Neural cell (in vitro differentiated cells): ENCODE data around the gene IFIT2. TPM values are rescaled to one million over a fixed set of nuclear protein-coding genes. Genes with fewer than 3 reads are reported as not detected.

Experiments
- H2AFZ ChIP-seq: fragments of 200-600, 300-800 bp; sonication (generic), shearing (Covaris generic); 2 replicates; pipeline ENCODE4 v1.6.0; 2014; ENCODE audit warnings: low read depth, mild to moderate bottlenecking, antibody characterized with exemption, low read length, moderate library complexity
- H3F3A ChIP-seq: fragments of 200-600 bp; shearing (Covaris generic); 2 replicates; pipeline ENCODE4 v1.6.1; 2016; ENCODE audit warnings: mild to moderate bottlenecking, moderate library complexity, mixed read lengths, antibody characterized with exemption, low read length; ENCODE audit not compliant: insufficient read depth, poor library complexity, severe bottlenecking
- H3K27ac ChIP-seq: fragments of 200-600, 300-800 bp; sonication (generic), shearing (Covaris generic); 2 replicates; pipeline ENCODE4 v1.5.1; 2014; ENCODE audit warnings: mild to moderate bottlenecking, low read length, moderate library complexity
- H3K27me3 ChIP-seq: fragments of 300-800, 200-600 bp; sonication (generic), shearing (Covaris generic); 2 replicates; pipeline ENCODE4 v1.6.0; 2014; ENCODE audit warnings: mild to moderate bottlenecking, low read depth, low read length, moderate library complexity; ENCODE audit not compliant: insufficient read depth
- H3K36me3 ChIP-seq: fragments of 300-800, 200-600 bp; sonication (generic), shearing (Covaris generic); 2 replicates; pipeline ENCODE4 v1.5.1; 2014; ENCODE audit warnings: mild to moderate bottlenecking, antibody characterized with exemption, low read length, moderate library complexity; ENCODE audit not compliant: insufficient read depth
- H3K4me2 ChIP-seq: fragments of 300-800, 200-600 bp; sonication (generic), shearing (Covaris generic); 2 replicates; pipeline ENCODE4 v1.6.0; 2014; ENCODE audit warnings: mild to moderate bottlenecking, low read length
- H3K4me3 ChIP-seq: fragments of 300-800, 200-600 bp; sonication (generic), shearing (Covaris generic); 2 replicates; pipeline ENCODE4 v1.5.1; 2014; ENCODE audit warnings: mild to moderate bottlenecking, low read length, moderate library complexity
- H3K79me2 ChIP-seq: fragments of 200-600 bp; shearing (Covaris generic); replicated peaks from 2 replicates; pipeline ENCODE4 v1.6.0; 2014; ENCODE audit warnings: mild to moderate bottlenecking, low read length, moderate library complexity; ENCODE audit not compliant: insufficient read depth
- H3K9ac ChIP-seq: fragments of 300-800, 200-600 bp; sonication (generic), shearing (Covaris generic); 2 replicates; pipeline ENCODE4 v1.6.1; 2016; ENCODE audit warnings: mild to moderate bottlenecking, low read length, mixed read lengths
- H3K9me2 ChIP-seq: fragments of 200-600 bp; shearing (Covaris generic); 2 replicates; pipeline ENCODE4 v1.6.1; 2016; ENCODE audit warnings: mild to moderate bottlenecking, low read length, mixed read lengths; ENCODE audit not compliant: insufficient read depth
- H3K9me3 ChIP-seq: fragments of 200-600, 300-800 bp; sonication (generic), shearing (Covaris generic); 2 replicates; pipeline ENCODE4 v1.6.1; 2016; ENCODE audit warnings: mild to moderate bottlenecking, mixed run types, low read length, moderate library complexity, mixed read lengths
- H4K20me1 ChIP-seq: fragments of 200-600 bp; shearing (Covaris generic); 2 replicates; pipeline ENCODE4 v1.6.1; 2016; ENCODE audit warnings: mild to moderate bottlenecking, mixed run types; ENCODE audit not compliant: insufficient read depth
- EP300 ChIP-seq: fragments of 450-650 bp; conservative IDR thresholded peaks from 2 replicates; pipeline ENCODE4 v1.6.1; 2014; ENCODE audit warnings: antibody characterized with exemption, mild to moderate bottlenecking, moderate library complexity; ENCODE audit not compliant: poor library complexity, severe bottlenecking
- EZH2 ChIP-seq: fragments of 200-600, 300-800 bp; shearing (Covaris generic), sonication (generic); IDR thresholded peaks from 2 replicates; pipeline ENCODE4 v1.6.1; 2014; ENCODE audit warnings: antibody characterized with exemption, low read length, borderline replicate concordance, mild to moderate bottlenecking; ENCODE audit not compliant: insufficient read depth, poor library complexity, severe bottlenecking
- MXI1 ChIP-seq: fragments of 450-650 bp; conservative IDR thresholded peaks from 2 replicates; pipeline ENCODE4 v1.6.1; 2014; ENCODE audit warnings: antibody characterized with exemption, mild to moderate bottlenecking; ENCODE audit not compliant: poor library complexity, severe bottlenecking
- POLR2AphosphoS5 ChIP-seq: IDR thresholded peaks from 2 replicates; pipeline ENCODE4 v1.6.1; 2012
- RAD21 ChIP-seq: fragments of 450-650 bp; conservative IDR thresholded peaks from 2 replicates; pipeline ENCODE4 v1.6.1; 2014; ENCODE audit warnings: antibody characterized with exemption, mild to moderate bottlenecking, moderate library complexity
- SMC3 ChIP-seq: fragments of 450-650 bp; conservative IDR thresholded peaks from 2 replicates; pipeline ENCODE4 v1.6.1; 2014; ENCODE audit warnings: antibody characterized with exemption, mild to moderate bottlenecking, moderate library complexity; ENCODE audit not compliant: poor library complexity
- TAF1 ChIP-seq: IDR thresholded peaks from 2 replicates; pipeline ENCODE4 v1.6.1; 2012; ENCODE audit warnings: low read depth
- polyA plus RNA-seq: library from polyadenylated mRNA; depleted of rRNA; stranded (reverse); fragments of >200 nt; gene quantifications from 2 replicates; pipeline ENCODE4 v1.2.3, GENCODE V29; 2014
- TF ChIP-seq, protein P1 (sequence below): IDR thresholded peaks from 2 replicates; pipeline ENCODE4 v1.6.1; 2012; ENCODE audit warnings: borderline replicate concordance
- TF ChIP-seq, protein P2 (sequence below): fragments of 450-650 bp; IDR thresholded peaks from 2 replicates; pipeline ENCODE4 v1.5.1; 2014; ENCODE audit warnings: antibody characterized with exemption, mild to moderate bottlenecking, moderate library complexity; ENCODE audit not compliant: poor library complexity, severe bottlenecking

IFIT2 gene
- polyA plus RNA-seq, 1 donor from 2014 or later, result 0.26 TPM

GRCh38 chr10:89297791-89298190, 4.1 kb upstream of the IFIT2 start:
- Histone ChIP-seq H4K20me1 (no peaks in the 10 kb centered on the region), H3K79me2 (no peaks in the 10 kb centered on the region), H3K9ac (no peak overlapping the region), H3K36me3 (no peaks in the 10 kb centered on the region), H3K27ac (no peak overlapping the region), H3K9me3 (no peaks in the 10 kb centered on the region), H3K4me2 (no peak overlapping the region), H2AFZ (no peak overlapping the region), H3K27me3 (no peaks in the 10 kb centered on the region), H3F3A (no peaks in the 10 kb centered on the region), H3K9me2 (no peaks in the 10 kb centered on the region), H3K4me3 (no peak overlapping the region)
- TF ChIP-seq MXI1 (no peak), RAD21 (no peak), EZH2 (no peak), SMC3 (no peak), EP300 (no peak), TAF1 (no peak), POLR2AphosphoS5 (no peak)
- TF ChIP-seq, protein P1, sequence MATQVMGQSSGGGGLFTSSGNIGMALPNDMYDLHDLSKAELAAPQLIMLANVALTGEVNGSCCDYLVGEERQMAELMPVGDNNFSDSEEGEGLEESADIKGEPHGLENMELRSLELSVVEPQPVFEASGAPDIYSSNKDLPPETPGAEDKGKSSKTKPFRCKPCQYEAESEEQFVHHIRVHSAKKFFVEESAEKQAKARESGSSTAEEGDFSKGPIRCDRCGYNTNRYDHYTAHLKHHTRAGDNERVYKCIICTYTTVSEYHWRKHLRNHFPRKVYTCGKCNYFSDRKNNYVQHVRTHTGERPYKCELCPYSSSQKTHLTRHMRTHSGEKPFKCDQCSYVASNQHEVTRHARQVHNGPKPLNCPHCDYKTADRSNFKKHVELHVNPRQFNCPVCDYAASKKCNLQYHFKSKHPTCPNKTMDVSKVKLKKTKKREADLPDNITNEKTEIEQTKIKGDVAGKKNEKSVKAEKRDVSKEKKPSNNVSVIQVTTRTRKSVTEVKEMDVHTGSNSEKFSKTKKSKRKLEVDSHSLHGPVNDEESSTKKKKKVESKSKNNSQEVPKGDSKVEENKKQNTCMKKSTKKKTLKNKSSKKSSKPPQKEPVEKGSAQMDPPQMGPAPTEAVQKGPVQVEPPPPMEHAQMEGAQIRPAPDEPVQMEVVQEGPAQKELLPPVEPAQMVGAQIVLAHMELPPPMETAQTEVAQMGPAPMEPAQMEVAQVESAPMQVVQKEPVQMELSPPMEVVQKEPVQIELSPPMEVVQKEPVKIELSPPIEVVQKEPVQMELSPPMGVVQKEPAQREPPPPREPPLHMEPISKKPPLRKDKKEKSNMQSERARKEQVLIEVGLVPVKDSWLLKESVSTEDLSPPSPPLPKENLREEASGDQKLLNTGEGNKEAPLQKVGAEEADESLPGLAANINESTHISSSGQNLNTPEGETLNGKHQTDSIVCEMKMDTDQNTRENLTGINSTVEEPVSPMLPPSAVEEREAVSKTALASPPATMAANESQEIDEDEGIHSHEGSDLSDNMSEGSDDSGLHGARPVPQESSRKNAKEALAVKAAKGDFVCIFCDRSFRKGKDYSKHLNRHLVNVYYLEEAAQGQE, result no peak
- TF ChIP-seq, protein P2, sequence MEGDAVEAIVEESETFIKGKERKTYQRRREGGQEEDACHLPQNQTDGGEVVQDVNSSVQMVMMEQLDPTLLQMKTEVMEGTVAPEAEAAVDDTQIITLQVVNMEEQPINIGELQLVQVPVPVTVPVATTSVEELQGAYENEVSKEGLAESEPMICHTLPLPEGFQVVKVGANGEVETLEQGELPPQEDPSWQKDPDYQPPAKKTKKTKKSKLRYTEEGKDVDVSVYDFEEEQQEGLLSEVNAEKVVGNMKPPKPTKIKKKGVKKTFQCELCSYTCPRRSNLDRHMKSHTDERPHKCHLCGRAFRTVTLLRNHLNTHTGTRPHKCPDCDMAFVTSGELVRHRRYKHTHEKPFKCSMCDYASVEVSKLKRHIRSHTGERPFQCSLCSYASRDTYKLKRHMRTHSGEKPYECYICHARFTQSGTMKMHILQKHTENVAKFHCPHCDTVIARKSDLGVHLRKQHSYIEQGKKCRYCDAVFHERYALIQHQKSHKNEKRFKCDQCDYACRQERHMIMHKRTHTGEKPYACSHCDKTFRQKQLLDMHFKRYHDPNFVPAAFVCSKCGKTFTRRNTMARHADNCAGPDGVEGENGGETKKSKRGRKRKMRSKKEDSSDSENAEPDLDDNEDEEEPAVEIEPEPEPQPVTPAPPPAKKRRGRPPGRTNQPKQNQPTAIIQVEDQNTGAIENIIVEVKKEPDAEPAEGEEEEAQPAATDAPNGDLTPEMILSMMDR, result no peak

- Histone ChIP-seq H3K9ac (no peak overlapping the region), H2AFZ (no peak overlapping the region), H3K36me3 (no peaks in the 10 kb centered on the region), H3K4me3 (no peak overlapping the region), H3K9me3 (no peaks in the 10 kb centered on the region), H3K4me2 (no peak overlapping the region), H3K27me3 (no peaks in the 10 kb centered on the region), H3K79me2 (no peaks in the 10 kb centered on the region), H4K20me1 (no peaks in the 10 kb centered on the region), H3K27ac (no peak overlapping the region), H3K9me2 (no peaks in the 10 kb centered on the region), H3F3A (no peaks in the 10 kb centered on the region)
- TF ChIP-seq SMC3 (no peak), EP300 (no peak), POLR2AphosphoS5 (no peak), EZH2 (no peak), MXI1 (no peak), TAF1 (no peak), RAD21 (no peak)
- TF ChIP-seq, protein P1, result no peak
- TF ChIP-seq, protein P2, result no peak
Observed at GRCh38 chr10:89299031-89299430, 2.8 kb upstream of the IFIT2 start.
